ENCODE data around the gene EPB41L3. TPM values are rescaled to one million over a fixed set of nuclear protein-coding genes. Genes with fewer than 3 reads are reported as not detected.

The EPB41L3 gene
- total and polyA plus RNA-seq, 8 donors = 30.0 to 98.7 (median 44.3) TPM

- no peaks in the 10 kb centered on the region for H3K36me3 ChIP-seq
- intact Hi-C loops (cut with DNase I) = no loop called here
- DNase-seq (no peak), ATAC-seq (no peak)
- H3K9me3 ChIP-seq = no peaks in the 10 kb centered on the region
- H3K27ac ChIP-seq = no peak overlapping the region
- peaks cover 0 to 55% of the 10 kb centered on the region in 2 donors for H3K4me1 ChIP-seq
- H3K4me3 ChIP-seq = no peak overlapping the region
- TF ChIP-seq CTCF (IDR thresholded peaks at IDR 0.05) = no peak
- no peaks in the 10 kb centered on the region for H3K27me3 ChIP-seq
Measured at GRCh38 chr18:5461041-5461440, 82.8 kb downstream of the EPB41L3 start.

GRCh38 chr18:5457462-5457957 lies 86.3 kb downstream of the EPB41L3 start:
- no peak for ATAC-seq
- TF ChIP-seq CTCF (IDR thresholded peaks at IDR 0.05) = no peak
- Histone ChIP-seq H3K4me3 (no peak overlapping the region), H3K4me1 (peaks cover 0 to 20% of the 10 kb centered on the region in 2 donors), H3K36me3 (no peaks in the 10 kb centered on the region), H3K27me3 (no peaks in the 10 kb centered on the region), H3K27ac (no peak overlapping the region), H3K9me3 (no peaks in the 10 kb centered on the region)
- DNase-seq = no peak
- intact Hi-C loops (cut with DNase I) = no loop called here

- ATAC-seq = peak; percentile 81
- intact Hi-C loops (cut with DNase I) = no loop called here
- Histone ChIP-seq H3K4me1 (peaks cover 0 to 15% of the 10 kb centered on the region in 2 donors), H3K4me3 (no peak overlapping the region), H3K36me3 (no peaks in the 10 kb centered on the region), H3K27me3 (no peaks in the 10 kb centered on the region), H3K27ac (no peak overlapping the region), H3K9me3 (no peaks in the 10 kb centered on the region)
- TF ChIP-seq CTCF (IDR thresholded peaks at IDR 0.05) = peak in 1 of 2 donors; percentile 17
- DNase-seq = peak in 2 of 4 donors; percentile 17 to 63
Measured at GRCh38 chr18:5456577-5457461, 87.0 kb downstream of the EPB41L3 start.

GRCh38 chr18:5455674-5456073 lies 88.1 kb downstream of the EPB41L3 start:
- DNase-seq (peak in 1 of 4 donors; percentile 44), ATAC-seq (peak; percentile 35)
- TF ChIP-seq CTCF (IDR thresholded peaks at IDR 0.05) = no peak
- H3K27me3 ChIP-seq = no peaks in the 10 kb centered on the region
- intact Hi-C loops (cut with DNase I) = no loop called here
- H3K4me3 ChIP-seq = no peak overlapping the region
- H3K9me3 ChIP-seq = no peaks in the 10 kb centered on the region
- H3K4me1 ChIP-seq = peaks cover 0 to 8% of the 10 kb centered on the region in 2 donors
- H3K36me3 ChIP-seq = no peaks in the 10 kb centered on the region
- no peak overlapping the region for H3K27ac ChIP-seq

- no peak for ATAC-seq
- no peaks in the 10 kb centered on the region for H3K27me3 ChIP-seq
- no peak for DNase-seq
- no peak overlapping the region for H3K27ac ChIP-seq
- H3K36me3 ChIP-seq = no peaks in the 10 kb centered on the region
- intact Hi-C loops (cut with DNase I) = no loop called here
- peaks cover 0 to 8% of the 10 kb centered on the region in 2 donors for H3K4me1 ChIP-seq
- TF ChIP-seq CTCF (IDR thresholded peaks at IDR 0.05) = no peak
- no peaks in the 10 kb centered on the region for H3K9me3 ChIP-seq
- no peak overlapping the region for H3K4me3 ChIP-seq
Measured at GRCh38 chr18:5452943-5453443, 90.8 kb downstream of the EPB41L3 start.

Data from left lung (tissue), 10 donors.